Fibroblast of pulmonary artery (primary cell): Measurements from ENCODE around the gene LPAR4.

ENCODE experiments used
- DNase-seq: peaks from one replicate; pipeline ENCODE4 v3.0.0-alpha.2; 2010; ENCODE audit warnings: low read depth
- H3K4me3 ChIP-seq: replicated peaks from 2 replicates; pipeline ENCODE4 v1.5.1; 2011; ENCODE audit warnings: low read depth, mild to moderate bottlenecking, control low read depth, low read length, moderate library complexity
- TF ChIP-seq, protein P1 (sequence below): IDR thresholded peaks from 2 replicates; pipeline ENCODE4 v1.5.1; 2011; ENCODE audit warnings: mild to moderate bottlenecking, control low read depth, low read length, inconsistent platforms; ENCODE audit errors: missing control alignments

LPAR4 gene

DNA sequence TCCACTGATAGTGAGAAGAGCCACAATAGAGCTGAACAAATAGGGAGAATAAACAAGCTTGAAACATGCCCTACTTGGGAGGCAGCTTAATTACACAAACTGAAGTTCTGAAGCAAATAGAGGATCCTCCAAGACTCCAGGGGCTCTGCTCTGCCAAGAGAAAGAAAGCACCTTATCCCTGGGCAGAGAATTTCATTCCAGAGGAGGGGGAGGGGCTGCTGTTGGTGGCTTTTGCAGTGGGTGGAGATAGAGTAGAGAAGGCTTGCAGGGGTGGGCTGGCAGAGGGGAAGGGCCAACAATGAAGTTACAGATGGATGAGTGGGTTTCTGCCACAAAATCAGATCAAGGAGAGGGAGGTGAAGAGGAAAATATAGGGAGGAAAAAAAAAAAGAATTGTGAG, 1.0 kb upstream of the LPAR4 start:
- no peak for DNase-seq
- TF ChIP-seq, protein P1, sequence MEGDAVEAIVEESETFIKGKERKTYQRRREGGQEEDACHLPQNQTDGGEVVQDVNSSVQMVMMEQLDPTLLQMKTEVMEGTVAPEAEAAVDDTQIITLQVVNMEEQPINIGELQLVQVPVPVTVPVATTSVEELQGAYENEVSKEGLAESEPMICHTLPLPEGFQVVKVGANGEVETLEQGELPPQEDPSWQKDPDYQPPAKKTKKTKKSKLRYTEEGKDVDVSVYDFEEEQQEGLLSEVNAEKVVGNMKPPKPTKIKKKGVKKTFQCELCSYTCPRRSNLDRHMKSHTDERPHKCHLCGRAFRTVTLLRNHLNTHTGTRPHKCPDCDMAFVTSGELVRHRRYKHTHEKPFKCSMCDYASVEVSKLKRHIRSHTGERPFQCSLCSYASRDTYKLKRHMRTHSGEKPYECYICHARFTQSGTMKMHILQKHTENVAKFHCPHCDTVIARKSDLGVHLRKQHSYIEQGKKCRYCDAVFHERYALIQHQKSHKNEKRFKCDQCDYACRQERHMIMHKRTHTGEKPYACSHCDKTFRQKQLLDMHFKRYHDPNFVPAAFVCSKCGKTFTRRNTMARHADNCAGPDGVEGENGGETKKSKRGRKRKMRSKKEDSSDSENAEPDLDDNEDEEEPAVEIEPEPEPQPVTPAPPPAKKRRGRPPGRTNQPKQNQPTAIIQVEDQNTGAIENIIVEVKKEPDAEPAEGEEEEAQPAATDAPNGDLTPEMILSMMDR = no peak
- H3K4me3 ChIP-seq = no peak overlapping the region

DNA sequence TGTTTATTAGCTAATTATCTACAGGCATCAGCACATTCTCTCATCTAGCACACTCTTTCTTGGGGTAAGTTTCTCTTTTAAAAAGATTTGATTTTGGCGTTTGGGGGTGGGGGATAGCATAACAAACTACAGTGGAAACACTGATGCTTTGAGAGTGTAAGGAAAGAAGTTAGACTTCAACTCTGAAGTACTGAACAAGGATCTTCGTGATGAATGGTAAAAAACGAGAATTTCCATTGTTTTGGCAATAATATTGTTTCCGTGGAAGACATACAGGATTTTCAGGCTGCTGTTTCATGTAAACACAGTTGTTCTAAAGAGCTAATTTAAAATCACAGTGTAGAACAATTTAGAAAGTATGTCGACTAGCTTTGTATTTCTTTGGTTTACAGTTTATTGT, 451 bp downstream of the LPAR4 start:
- TF ChIP-seq, protein P1 = no peak
- DNase-seq = peak; percentile 0
- peak overlapping the region; percentile 44 for H3K4me3 ChIP-seq

DNA sequence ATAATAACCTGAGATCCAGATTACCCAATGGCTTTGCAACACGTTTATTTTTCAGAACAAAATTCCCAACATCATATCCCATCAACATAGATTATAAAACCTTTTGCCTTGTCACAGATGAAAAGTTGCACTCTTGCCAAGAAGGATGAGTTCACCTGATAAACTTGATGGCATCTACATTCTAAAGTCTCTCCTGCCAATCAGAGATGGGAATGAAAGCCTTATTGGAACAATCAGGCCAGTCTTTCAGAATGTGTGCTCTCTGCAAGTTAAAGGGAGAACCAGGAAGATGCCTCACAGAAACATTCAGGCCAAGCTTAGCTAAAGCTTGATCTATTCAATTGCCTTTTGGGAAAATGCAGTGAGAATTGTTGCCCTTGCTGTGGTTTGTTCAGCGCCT, 1.3 kb downstream of the LPAR4 start:
- TF ChIP-seq, protein P1 = no peak
- no peak for DNase-seq
- no peak overlapping the region for H3K4me3 ChIP-seq

DNA sequence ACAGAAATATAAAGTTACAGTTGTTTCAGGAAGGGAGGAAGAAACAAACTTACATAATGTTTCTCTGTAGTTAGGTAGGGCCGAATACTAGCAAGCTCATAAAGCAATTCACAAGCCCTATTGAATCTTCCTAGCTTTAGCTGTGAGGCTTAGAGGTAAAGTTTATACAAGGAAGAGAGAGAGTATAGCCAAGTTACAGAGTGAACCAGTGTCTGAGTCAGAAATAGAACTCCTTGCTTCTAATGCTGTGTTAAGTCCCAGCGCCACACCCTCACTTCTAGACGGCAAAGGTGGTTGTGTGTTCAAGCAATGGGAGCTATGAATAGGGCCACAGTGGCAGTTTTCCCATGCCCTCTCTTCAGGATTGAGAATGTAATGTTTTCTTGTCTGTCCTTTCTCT, 6.1 kb downstream of the LPAR4 start:
- no peak for DNase-seq
- no peak overlapping the region for H3K4me3 ChIP-seq
- TF ChIP-seq, protein P1 = no peak

DNA sequence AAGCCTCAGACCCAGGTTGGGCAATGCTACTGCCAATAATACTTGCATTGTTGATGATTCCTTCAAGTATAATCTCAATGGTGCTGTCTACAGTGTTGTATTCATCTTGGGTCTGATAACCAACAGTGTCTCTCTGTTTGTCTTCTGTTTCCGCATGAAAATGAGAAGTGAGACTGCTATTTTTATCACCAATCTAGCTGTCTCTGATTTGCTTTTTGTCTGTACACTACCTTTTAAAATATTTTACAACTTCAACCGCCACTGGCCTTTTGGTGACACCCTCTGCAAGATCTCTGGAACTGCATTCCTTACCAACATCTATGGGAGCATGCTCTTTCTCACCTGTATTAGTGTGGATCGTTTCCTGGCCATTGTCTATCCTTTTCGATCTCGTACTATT, 7.4 kb downstream of the LPAR4 start:
- H3K4me3 ChIP-seq = no peak overlapping the region
- DNase-seq = no peak
- TF ChIP-seq, protein P1 = no peak

DNA sequence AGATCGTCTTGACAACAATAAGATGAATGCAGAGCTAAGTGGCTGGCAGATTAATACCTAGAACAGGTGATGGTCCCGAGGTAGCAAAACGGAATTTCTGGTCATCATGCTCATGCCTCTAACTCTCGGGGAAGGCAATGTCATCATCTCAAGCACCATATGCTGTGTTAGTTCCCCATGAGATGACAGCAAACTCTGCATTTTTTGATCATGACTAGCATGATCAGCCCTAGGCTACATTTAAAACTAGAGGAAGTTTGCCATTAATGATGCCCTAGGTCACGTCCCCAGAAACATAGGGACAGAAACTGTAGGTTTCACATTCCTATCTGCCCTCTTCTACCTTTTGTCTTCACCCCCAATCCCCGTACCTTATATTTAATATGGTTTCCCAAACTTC, 11.6 kb downstream of the LPAR4 start:
- DNase-seq = no peak
- TF ChIP-seq, protein P1 = no peak
- no peak overlapping the region for H3K4me3 ChIP-seq

DNA sequence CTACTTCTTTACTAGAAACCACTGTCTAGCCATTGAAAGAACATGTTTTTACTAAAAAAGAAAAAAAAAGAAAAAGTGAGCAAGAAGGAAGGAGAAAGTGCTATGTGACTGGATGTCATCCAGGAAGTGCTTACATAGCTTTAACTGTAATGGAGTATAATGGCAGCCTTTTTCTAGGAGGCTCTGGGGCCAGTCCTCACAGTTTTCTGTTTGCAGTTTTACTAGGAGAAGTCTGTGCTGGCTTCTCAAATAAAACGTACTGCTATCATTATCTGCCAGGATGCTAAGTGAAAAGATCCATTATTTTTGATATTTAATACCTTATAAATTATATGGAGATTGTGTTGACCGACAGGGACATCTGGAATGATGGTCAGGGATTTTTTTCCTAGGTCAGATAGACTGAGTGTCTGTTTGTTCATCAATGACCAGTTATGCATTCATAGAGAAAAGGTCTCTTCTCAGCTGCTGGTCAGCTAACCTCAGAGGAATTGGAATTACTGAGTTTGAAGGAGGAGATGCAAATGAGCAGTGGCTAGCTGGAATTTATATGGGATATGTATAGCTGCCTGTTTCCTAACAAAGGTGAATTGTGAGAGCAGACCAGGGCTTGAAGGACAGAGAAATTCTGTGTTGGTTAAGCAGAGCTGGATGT, 21.7 kb downstream of the LPAR4 start:
- TF ChIP-seq, protein P1 = no peak
- H3K4me3 ChIP-seq = no peak overlapping the region
- DNase-seq = no peak
